GM12878 (cell line): ENCODE results near the gene ATP2A1. TPM values are rescaled to one million over a fixed set of nuclear protein-coding genes. Genes with fewer than 3 reads are reported as not detected.

Source experiments
- BCLAF1 ChIP-seq: fragments of 450-650 bp; IDR thresholded peaks from 2 replicates; pipeline ENCODE4 v1.6.1; 2017; ENCODE audit warnings: antibody characterized with exemption, mild to moderate bottlenecking, moderate library complexity
- BHLHE40 ChIP-seq, 2 experiments: fragments of 450-650 bp in 1 of 2; IDR thresholded peaks; 2 replicates each; pipeline ENCODE4 v1.6.1; 2011 to 2017; ENCODE audit warnings: low read depth in 2 of 2, borderline replicate concordance in 1 of 2, improper control_type of control experiment in 1 of 2, low read length in 1 of 2, mild to moderate bottlenecking in 1 of 2
- ELK1 ChIP-seq: IDR thresholded peaks from 2 replicates; pipeline ENCODE4 v1.6.1; 2012; ENCODE audit warnings: low read depth, low read length, improper control_type of control experiment
- MEF2A ChIP-seq: IDR thresholded peaks from 2 replicates; pipeline ENCODE4 v1.6.1; 2011; ENCODE audit warnings: low read depth, mild to moderate bottlenecking, low read length, moderate library complexity; ENCODE audit not compliant: insufficient read depth
- REST ChIP-seq: IDR thresholded peaks from 2 replicates; pipeline ENCODE4 v1.6.1; 2012; ENCODE audit warnings: mild to moderate bottlenecking, low read depth, low read length
- SPI1 ChIP-seq: IDR thresholded peaks from 2 replicates; pipeline ENCODE4 v1.6.1; 2011; ENCODE audit warnings: low read depth, mild to moderate bottlenecking, low read length, moderate library complexity, borderline replicate concordance; ENCODE audit not compliant: insufficient read depth
- SREBF1 ChIP-seq: IDR thresholded peaks from 2 replicates; pipeline ENCODE4 v1.6.1; 2012; ENCODE audit warnings: mild to moderate bottlenecking, low read length
- TARDBP ChIP-seq: IDR thresholded peaks from 2 replicates; pipeline ENCODE4 v1.6.1; 2016; ENCODE audit warnings: borderline replicate concordance
- ZNF687 ChIP-seq: fragments of 450-650 bp; IDR thresholded peaks from 2 replicates; pipeline ENCODE4 v1.6.1; 2017; ENCODE audit warnings: mild to moderate bottlenecking, moderate library complexity
- polyA plus RNA-seq, 11 experiments: library from polyadenylated mRNA; depleted of rRNA in 4 of 11; unstranded in 6 of 11; stranded (reverse) in 5 of 11; fragments of >200 nt; fragmentation: Nextera tagmentation in 4 of 11; fragmentation: Illumina TruSeq in 1 of 11; extraction: Ambion mirVana in 4 of 11; extraction: Trizol in 1 of 11; gene quantifications; 1 replicate in 1 of 11; 2 replicates in 10 of 11; pipeline versions ENCODE4 v1.2.1 to v1.2.3, GENCODE V29; 2011 to 2016; ENCODE audit warnings: inconsistent platforms in 2 of 11, missing spikeins in 2 of 11, low read depth in 1 of 11
- total RNA-seq, 4 experiments: library from RNA; depleted of rRNA in 3 of 4; stranded (reverse); fragments of >200 nt in 3 of 4; fragmentation: Illumina TruSeq in 1 of 4; extraction: Trizol in 1 of 4; gene quantifications; 2 replicates each; pipeline versions ENCODE4 v1.2.1 to v1.2.3, GENCODE V29; 2013 to 2021

ATP2A1 gene
- total and polyA plus RNA-seq, 10 of the 15 experiments (the other 5 are each of a cell fraction or from before 2014, with no cell fraction given), result 0.13 to 1.7 (median 0.88) TPM

GRCh38 chr16:28935924-28936783 lies 57.9 kb downstream of the ATP2A1 start (continued):
- TF ChIP-seq BCLAF1 (no peak), ELK1 (no peak), TARDBP (no peak), REST (no peak), SREBF1 (no peak), SPI1 (0 out of 2 replicates have a peak, but pooled peaks have one; percentile 18), MEF2A (no peak), ZNF687 (no peak), BHLHE40 (IDR thresholded peaks at IDR 0.05; ENCODE audit: borderline replicate concordance in 1 of 2, low read depth in 2 of 2, low read length in 1 of 2) (peak in 1 of 2 experiments; percentile 41; a peak in 2 of 4 replicates)
